GM21717 (cell line): ENCODE data around the gene SBF1.

Experiments
- ATAC-seq: cut with Tn5 transposase; IDR thresholded peaks from one replicate; pipeline ENCODE4 v1.9.1; 2021; ENCODE audit warnings: mild to moderate bottlenecking, moderate library complexity; ENCODE audit not compliant: unreplicated experiment

The SBF1 gene

DNA sequence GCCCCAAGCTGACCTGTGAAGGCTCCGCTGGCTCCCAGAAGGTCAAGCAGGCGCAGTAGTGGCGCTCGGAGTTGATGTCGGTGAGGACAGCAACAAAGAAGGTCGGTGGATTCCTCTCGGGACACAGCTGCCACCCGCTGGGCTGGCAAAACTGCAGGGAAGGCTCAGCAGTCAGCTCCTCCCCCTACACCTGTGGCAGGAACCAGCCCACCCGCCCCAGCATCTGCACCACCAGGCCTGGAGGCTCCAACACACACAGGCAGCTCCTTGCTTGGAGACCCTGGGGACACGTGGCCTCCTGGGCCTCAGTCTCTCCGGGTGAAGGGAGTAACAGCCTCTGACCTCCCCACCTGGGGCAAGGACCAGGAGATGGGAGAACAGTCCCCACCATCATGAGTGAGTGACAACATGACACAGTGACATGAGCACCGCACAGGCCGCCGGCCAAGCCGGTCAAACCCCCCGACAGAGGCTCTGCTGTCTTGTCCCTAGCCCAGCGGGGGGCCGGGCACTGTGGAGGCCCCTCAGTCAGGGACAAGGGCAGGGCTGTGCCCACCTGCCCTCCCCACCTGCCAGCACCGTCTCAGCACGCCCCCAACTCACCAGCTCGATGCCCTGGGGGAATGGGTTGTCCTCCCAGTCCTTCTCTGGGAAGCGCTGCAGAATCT, 6.9 kb downstream of the SBF1 start:
- no peak for ATAC-seq

DNA sequence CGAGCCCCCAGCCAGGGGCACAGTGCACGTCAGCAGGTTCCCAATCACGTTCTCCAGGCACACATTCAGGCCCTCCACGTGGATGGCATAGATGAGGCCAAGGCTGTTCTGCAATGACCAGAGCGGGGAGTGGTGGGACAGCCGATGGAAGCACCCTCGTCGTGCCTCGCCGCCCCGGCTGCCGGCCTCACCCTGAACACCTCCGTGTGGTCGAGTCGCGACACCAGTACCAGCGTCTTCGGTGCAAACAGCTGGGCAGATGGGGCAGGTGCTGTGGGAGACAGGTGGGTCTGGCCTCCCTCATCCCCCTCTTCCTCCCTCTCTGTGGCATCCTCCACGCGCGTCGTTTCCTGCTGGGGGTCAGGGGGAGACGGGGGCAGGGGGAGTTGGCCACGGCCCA, 7.5 kb downstream of the SBF1 start:
- no peak for ATAC-seq

DNA sequence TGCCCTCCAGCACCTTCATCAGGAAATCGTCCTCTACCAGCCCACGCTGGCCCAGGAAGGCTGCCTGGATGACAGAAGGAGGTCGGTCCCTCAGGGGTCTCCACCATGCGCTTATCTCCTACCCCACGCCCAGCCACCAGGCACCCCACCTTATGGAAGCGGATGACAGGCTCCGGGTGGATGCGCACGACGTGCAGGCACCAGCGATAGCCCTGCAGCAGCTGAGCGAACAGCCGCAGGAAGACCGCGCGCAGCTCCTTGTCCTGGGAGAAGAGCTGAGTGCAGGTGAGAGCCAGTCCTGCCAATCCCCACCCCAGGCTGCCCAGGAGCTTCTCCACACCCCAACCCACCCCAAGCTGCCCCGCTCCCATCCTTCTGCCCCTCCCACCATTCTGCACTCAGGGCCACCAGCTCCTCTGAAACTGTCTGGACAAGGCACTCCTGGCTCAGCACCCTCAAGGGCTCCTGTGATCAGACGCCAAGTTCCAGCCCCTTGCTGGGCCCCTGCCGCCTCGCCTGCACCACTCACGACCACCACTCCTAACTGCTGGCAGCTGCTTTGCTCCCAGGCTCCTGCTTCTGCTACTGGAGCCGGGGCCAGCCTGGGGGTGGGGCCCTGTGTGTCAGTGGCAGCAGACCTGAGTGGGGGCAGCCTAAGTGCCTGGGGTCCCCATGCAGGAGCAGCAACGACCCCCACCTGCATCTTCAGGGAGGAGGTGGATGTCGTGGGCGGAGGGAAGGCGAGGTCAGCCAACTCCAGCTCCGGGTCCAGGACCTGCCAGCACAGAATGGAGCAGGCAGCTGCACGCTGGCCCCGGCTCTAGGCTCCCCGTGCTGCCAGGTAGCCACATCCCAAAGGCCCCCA, 9.5 kb downstream of the SBF1 start:
- no peak for ATAC-seq

DNA sequence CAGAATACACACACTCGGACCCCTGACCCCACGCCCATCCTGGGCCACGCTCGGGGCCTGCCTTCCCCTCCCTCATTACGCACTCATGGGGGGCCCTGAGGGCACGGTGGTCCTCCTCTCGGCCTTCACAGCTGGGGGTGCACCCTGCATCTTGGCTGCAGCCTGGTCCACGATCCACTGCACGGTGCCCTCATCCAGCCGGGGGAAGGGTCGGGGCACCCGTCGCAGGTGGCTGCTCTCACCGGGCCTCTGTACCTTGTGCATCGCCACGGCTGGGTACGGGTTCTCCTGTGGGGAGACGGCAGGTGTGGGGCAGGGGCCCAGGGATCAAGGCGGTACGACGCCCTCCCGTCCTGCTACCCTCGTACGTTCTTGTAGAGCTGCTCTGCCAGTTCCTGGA, 10.4 kb downstream of the SBF1 start:
- ATAC-seq = no peak

DNA sequence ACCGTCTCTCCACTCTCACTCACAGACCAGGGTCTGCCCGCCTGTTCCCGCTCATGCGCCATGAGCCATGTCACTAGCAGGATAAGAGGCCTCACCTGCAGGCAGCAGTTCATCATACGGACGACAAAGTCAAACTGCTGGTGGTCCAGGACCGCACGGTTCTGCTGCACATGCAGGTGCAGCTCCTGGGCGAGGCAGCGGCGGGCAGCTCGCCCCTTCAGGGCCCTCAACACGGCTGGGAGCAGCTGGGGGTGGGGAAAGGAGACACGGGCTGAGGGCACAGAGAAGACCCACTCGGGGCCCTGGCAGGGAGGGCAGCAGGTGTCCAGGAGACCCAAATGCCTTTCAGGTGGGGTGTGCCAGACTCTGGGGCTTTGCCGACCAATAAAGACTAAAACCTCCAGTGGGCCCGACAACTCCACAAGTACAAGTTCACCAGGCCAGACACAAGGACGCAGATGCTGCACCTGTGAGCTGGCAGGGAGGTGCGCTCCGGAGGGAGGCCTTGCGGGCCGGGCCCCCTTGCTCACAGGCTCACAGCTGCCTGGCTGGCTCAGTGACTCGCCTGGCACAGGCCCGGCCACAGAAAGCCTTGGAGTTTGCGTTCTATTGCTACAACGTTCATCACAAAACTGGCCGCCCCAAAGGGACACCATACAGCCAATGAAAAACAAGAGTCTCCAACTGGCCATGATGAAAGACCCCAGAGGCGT, 11.5 kb downstream of the SBF1 start:
- ATAC-seq = no peak

DNA sequence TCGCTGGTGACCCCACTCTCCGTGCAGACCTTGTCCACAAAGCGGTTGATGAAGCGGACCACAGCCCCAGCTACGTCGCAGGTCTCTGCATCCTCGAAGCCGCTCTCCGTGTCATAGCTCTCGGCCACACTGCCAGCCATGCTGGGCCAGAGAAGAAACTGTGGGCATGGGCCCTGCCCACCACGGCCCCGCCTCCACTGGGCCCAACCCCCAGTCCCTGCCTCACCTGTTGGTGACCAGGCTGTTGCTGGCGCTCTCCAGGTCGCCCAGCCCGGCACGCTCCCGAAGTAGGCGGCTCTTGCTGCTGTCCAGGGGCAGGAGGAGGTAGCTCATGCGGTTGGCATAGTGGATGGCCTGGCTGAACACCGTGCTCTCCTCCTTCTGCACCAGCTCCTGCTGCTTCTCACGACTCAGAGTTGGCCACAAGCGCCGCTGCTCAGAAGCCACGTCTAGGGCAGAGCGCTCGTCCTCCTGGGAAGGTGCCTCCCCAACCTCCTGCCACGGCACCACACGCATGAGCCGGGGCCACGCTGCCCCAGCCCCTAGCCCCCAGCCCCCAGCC, 12.8 kb downstream of the SBF1 start:
- ATAC-seq = no peak

DNA sequence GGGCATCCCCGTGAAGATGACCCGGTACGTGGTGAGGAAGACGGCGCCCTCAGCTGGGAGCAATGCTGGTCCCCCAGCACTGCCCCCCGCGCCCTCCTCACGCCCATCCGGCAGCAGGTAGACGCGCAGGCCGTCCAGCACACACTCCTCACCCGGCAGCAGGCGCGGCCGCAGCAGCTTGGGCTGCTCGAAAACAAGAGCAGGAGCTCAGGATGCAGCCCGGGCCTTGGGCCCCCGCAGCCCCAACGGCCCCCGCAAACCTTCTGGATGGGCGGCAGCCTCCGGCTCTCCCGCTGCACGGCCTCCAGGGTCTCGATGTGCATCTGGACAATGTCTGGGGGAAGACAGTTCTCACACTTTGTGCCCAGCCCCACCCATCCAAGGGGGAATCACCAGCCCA, 13.3 kb downstream of the SBF1 start:
- no peak for ATAC-seq

DNA sequence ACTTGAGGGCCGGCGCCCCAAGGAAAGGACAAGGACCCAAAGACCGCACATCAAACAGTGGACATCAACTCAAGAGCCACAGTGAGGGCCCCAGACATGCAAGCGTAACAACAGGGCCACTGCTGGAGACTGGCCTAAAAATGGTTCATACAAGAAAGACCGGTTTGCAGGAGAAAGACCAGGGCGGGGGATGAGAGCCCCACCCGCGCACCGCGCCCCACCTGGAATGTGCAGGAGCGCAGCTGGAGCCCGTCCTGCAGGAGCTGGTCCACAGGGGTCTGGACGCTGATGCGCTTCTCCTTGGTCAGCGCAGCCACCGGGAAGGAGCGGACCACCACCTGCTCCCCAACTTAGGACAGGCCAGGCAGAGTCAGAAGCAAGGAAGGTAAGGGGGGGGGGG, 13.9 kb downstream of the SBF1 start:
- no peak for ATAC-seq

DNA sequence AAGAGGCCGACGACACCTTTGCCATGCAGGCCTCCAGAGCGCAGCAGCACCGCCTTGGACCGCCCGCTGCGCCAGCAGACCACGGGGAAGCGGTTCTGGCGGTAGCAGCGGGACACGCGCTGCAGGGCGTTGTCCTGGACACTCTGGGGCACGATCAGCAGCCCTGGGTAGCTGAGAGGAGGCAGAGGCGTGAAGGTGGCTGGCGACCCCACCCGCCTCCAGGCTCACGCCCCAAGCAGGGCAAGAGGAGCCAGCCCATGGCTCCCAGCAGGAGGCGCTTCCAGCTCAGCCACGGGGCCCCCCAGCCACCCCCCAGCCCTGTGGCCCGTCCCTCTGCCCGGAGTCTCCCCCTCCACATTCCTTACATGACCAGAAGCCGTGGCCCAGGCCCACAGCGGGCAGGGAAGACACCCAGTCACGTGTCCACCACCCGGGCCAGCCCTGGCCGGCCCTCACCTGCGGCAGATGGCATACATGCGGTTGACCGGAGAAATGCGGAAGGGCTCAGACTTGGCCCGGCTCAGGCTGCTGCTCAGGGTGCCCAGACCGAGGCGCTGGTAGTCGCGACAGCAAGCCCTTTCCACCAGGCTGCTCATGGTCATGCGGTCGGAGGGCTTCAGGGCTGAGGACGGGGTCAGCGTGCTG, 15.2 kb downstream of the SBF1 start:
- no peak for ATAC-seq

DNA sequence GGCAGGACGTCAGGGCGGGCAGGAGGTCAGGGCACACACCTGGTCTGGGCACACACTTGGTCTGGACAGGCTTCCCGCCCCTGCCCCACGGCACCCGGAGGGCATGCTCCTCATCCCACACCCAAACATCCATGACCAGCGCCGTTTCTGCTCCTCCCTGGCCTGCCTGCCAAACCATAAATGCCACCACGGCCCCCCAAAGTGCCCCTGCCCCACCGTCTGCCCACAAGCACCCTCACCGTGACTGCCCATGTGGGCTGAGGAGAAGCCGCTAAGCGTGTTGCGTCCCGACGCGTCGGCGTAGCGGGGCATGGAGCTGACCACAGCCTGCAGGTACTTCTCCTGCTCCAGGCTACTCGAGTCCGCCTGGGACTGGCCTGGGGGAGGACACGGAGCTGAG, 15.8 kb downstream of the SBF1 start:
- no peak for ATAC-seq

DNA sequence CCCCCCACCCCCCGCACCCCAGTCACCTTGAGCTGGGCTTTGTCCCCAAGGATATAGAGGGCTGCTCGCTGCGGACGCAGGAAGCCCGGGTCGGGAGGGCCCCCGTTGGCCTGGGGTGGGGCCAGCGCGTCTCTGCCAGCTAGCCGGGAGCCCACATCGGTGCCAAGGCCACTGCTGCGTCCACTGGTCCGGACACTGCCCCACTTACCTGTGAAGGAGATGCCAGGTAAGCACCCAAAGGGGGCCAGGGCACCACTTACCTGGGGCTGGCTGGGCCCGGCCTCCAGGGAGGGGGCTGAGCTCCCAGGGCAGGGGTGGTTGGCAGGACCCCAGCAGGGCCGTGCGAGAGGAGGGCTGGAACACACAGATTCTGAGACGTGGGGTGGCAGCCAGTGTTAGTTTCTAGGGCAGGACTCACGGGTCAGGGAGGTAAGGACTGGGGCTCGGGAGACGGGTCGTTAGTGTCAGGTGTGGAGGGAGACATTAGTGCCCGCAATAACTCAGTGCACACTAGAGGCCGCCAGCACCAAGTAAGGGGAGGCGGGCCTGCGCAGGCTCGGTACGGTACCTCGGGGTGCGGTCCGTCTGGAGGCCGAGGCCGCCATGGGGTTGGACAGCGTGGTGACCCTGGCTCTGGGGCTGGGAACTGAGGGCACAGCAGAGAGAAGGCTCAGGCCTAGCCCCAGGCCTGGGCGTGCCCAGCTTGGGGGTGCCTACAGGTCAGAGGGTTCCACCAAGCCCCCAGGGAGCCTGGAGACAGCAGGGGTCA, 18.2 kb downstream of the SBF1 start:
- ATAC-seq = no peak

DNA sequence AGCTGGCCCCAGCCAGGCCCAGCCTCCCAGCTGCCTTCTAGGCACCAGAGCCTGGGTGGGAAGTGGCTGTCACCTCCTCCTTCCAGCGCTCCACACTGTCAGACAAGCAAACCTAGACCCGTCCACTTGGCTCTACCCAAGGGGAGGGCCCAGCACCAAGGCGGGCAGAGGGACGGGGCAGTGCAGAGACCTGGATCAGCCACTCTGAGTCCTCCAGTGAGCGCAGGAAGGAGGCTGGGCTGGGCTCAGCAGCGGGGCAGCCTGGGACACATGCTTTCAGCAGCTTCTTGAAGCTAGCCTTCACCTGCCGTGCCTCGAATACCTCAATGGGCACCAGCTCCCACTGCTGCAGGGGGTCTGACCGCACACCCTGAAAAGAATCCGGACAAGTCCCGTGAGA, 18.8 kb downstream of the SBF1 start:
- no peak for ATAC-seq

DNA sequence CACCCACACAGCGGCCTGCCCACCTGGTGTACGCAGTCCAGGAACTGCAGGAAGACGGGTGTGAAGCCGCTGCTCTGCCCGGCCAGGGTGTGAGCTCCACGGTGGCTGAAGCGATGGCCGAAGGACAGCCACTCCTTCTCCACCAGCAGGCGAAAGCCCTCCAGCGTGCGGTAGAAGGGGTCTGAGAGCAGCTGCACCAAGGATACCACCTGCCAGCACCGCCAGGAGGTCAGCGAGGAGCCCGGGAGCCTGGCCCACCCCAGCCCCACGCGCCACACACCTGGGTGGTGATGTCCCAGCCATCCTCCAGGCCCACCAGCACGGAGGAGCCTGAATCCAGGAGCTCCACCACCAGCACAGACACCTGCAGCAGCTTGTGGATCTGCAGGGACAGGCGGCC, 19.6 kb downstream of the SBF1 start:
- no peak for ATAC-seq

DNA sequence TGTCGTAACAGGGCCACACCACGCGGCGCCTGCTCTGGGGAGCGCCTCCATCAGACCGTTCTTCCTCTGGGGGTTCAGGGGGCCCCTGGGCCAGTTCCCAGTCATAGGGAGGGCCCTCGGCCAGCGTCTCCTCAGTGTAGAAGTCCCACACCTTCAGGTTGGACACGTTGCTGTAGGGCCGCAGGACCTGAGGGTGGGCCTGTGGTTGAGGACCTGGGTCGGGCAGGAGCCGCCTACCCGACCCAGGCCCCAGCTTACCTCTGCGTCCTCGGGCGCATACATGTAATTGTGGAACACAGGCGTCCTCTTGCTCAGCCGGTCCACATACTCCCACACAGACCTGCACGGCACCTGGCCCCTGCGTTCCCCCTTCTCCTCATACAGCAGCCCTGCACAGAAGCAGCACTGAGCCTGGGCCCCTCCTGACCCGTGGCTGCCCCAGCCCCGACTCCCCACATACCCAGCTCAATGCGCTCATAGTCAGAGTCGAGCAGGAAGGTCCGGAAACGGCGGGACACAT, 20.2 kb downstream of the SBF1 start:
- ATAC-seq = no peak

DNA sequence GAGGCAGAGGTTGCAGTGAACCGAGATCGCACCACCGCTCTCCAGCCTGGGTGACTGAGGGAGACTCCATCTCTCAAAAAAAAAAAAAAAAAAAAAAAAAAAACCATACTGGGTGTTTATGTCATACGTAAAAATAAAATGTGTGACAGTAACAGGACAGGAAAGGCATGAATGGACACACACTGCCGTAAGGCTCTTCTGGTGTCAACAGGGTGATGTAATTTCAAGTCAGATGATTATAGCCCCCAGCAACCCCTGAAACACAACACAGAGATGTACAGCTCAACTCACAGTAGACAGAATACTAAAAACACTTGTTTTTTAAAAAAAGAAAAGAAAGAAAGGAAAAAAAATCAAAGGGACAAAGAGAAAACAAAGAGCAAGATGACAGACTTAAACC, 22.2 kb downstream of the SBF1 start:
- ATAC-seq = no peak

DNA sequence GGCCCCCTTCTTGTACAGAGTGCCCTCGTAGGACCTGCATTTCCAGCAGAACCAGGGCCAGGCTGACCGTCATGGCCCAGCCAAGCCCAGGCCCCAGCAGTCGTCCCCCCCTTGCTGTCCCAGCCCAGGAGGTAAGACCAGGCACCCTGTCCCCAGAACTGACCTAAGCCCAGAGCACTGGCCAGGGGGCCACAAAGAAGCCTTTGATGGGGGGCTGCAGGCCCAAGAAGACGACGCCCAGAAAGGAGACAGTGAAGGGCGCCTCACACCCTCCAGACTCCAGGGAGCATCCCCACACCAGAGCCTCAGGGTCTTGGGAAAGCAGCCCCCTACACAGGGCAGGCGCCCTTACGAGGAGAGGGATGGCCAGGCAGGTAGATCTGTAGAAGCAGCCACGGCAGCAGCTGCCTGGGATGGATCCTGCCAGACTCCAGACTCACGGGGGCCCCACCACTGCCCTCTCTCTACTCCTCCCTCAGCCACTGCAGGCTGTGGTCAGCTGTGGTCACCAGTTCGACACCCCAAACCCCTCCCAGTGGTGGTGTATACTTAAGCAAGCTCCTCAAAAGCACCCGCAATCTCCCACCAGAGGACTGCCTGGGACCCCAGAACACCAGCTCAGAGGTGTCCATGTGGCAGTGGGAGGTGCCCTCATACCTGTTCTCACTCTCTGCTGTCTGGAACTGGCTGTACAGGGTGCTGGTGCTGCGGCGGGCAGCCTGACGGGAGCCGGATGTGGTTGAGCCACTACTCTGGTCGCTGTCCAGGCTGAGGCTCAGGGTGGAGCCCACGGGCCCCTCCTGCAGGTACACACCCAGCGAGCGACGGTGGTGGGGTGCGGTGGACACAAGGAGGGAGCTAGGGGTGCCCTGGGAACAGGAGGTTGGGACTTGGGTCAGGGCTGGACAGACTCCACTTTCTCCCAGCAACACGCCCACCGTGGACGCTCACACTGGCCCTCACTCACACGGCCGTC, 27.0 kb downstream of the SBF1 start:
- ATAC-seq = no peak

DNA sequence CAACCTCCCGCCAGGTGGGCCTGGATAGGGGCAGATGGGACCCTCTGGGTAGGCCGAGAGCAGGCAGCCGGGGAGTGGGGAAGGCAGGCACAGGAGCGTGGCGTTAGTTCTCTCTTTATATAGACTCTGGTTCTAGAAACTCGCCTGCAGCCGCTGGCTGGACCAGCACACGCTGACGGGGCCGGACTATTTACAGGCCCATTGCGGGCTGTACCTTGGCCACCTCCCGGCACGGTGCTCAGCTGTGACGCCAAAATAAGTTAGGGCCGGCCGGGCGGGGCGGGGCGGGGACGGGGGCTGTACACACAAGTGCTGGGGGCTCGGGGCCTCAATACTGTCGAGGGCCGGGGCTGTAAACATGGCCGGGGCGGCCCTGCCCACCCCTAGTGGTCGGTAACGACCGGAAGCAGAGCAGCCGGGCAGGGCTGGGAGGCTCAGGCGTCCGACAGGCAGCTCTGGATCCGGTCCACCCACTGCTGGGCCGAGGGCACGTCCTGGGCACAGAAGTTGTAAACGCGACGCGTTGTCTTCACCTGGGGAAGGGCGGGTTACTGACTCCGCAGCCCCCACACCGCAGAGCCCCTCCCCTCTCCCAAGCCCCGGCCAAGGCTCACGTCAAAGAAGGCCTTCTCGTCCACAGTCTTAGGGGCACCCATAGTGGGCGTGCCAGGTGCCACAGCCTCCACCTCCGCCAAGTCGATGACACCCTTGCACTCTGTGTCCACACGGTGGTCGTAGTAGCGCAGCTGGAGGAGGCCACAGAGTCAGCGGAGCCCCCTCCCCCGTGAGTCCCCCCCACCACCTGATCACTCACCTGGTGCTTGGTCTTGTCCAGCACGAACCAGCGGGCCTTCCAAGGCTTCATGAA, 27.9 kb downstream of the SBF1 start:
- ATAC-seq = no peak
